Germinal center (tissue), 1 donor: ENCODE results near the gene VWA5B2.
A peak's percentile ranks its signal among the peaks of the same experiment; 100 is the strongest.

Experiments used
- DNase-seq: peaks from one replicate; pipeline ENCODE4 v3.0.0; 2012; ENCODE audit warnings: mixed read lengths, low spot score

VWA5B2 gene

DNA sequence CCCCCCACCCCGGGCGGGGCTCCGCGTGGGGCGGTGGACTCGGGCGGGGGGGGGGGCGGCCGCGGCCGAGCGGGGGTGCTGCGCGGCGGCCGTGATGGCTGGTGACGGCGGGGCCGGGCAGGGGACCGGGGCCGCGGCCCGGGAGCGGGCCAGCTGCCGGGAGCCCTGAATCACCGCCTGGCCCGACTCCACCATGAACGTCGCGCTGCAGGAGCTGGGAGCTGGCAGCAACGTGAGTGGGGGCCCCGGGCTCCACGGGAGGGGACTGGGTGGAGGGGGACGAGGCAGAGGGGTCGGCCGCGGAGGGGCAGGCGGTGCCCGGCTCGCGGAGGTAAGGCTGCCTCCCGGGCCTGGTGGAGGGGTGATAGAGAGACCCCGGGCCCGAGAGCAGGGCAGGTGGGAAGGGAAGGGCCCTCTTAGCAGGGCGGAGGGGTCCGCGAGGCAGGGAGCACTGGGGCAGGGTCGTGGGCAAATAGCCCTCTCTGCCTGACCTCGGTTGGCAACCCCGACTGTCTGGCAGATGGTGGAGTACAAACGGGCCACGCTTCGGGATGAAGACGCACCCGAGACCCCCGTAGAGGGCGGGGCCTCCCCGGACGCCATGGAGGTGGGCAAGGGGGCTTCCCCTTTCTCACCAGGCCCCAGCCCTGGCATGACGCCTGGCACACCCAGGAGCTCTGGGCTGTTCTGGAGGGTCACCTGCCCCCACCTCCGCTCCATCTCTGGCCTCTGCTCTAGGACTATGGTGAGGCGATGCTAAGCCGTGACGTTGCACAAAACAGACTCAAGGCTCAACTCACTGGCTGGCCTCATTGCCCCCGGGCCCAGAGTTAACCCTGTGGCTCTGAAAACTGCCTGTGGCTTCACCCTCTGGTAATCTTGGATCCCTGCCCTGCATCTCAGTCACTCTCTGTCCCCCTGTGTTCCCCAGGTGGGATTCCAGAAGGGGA, 46.9 kb downstream of the VWA5B2 start, which contains the start of gene ECE2:
ECE2 (plus strand) TSS at position 62 of the 950 bp plus-strand sequence; CDS start at position 194, 132 bp downstream.
- no peak for DNase-seq

DNA sequence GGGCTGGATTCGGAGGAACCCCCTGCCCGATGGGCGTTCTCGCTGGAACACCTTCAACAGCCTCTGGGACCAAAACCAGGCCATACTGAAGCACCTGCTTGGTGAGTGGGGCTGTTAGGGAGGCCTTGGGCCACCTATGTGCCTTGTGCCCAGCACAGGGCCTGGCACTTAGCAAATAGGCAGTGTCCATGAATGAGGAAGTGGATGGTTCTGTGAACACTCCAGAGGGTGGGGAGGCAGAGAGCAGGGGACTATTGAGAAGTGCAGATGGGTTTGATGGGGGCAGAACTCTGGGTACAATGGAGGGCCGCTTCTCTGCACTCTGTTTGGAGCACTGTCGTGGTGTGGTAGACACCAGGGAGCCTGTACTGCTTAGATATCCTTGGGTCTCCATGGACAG, 48.0 kb downstream of the VWA5B2 start:
- DNase-seq: no peak

DNA sequence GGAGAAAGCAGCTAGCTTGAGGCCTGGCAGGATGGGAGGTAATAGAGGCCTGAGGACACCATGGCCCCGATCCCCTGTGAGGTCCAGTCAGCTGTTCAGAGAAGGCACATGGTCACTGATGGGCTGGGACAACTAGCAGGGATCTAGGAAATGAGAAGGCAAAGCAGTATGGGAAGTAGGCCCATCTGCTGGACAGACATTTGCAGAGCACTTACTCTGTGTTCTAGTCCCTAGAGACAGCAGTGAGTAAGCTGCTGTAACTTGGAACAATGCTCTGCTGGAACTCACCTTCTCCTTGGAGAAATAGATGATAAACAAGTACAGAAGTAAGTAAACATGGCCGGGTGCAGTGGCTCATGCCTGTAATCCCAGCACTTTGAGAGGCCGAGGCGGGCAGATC, 53.6 kb downstream of the VWA5B2 start:
- DNase-seq: no peak

DNA sequence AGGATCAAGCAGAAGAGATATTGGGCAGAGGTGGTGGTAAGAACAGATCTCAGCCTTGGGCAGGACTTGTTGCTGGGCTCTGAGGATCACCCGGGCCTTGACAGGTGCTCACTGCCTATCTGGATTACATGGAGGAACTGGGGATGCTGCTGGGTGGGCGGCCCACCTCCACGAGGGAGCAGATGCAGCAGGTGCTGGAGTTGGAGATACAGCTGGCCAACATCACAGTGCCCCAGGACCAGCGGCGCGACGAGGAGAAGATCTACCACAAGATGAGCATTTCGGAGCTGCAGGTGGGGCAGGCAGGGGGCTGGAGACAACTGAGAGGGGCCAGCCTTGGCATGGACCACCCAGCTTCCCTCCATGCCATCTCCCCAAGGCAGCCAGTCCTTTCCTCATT, 54.3 kb downstream of the VWA5B2 start:
- DNase-seq: no peak

DNA sequence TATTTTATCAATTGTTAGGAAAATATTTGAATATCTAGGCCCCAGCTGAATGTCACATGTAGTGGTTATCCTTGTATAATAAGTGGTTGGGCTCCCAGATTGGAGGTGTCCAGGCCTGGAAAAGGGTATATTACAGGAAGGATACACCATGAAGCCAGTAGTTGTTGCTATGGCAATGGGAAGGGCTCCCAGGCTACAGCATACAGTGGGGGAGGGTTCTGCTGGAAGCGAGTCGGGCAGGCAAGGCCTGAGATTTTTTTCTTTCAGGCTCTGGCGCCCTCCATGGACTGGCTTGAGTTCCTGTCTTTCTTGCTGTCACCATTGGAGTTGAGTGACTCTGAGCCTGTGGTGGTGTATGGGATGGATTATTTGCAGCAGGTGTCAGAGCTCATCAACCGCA, 55.3 kb downstream of the VWA5B2 start:
- no peak for DNase-seq

DNA sequence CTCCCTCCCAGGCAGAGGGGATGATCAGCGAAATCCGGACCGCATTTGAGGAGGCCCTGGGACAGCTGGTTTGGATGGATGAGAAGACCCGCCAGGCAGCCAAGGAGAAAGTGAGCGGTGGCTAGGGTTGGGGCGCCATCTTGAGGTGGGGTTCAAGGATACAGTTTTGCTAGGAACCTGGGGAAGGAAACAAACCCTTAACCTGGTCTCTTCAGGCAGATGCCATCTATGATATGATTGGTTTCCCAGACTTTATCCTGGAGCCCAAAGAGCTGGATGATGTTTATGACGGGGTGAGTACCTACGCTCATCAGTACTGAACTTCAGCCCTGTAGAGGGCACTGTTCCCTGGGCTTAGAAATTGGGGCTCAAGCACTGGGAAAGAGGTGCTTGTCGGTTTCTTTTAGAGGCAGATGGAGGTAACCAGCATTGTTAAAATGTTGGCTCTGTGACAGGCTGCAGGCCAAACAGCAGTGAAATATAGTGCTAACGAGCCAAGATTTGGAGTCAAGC, 60.1 kb downstream of the VWA5B2 start:
- peak; percentile 64 for DNase-seq

DNA sequence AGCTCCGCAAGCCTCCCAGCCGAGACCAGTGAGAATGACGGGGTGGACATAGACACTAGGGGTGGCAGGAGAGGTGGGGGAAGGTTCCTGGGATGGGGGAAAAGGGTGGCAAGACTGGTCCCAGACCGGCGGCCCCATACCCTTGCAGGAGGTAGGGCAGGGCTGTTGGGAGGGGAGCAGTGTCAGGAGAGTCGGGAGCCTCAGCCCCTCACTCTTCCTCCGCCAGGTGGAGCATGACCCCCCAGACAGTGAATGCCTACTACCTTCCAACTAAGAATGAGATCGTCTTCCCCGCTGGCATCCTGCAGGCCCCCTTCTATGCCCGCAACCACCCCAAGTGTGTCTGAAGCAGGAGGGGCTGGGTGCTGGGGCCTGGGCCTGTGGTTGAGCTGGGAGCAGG, 60.9 kb downstream of the VWA5B2 start:
- no peak for DNase-seq

DNA sequence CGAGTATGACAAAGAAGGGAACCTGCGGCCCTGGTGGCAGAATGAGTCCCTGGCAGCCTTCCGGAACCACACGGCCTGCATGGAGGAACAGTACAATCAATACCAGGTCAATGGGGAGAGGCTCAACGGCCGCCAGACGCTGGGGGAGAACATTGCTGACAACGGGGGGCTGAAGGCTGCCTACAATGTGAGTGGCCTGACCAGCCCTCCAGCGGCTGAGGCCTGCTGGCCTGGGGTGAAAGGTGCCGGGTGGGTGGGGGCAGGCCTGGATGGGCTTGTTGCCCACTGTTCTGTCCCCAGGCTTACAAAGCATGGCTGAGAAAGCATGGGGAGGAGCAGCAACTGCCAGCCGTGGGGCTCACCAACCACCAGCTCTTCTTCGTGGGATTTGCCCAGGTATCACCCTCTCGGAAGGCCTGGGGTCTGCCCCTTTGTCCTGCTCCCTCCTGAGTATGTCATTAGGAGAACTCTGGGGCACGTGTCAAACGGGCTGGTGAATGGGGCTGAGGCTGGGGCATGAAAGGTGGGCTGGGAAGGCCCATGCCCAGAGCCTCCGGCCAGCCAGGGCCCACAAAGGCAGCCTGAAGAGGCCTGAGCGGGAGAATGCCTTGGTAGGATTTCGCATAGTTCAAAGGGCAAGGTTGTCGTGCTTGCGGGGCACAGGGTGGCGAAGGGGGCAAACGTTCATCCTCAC, 61.8 kb downstream of the VWA5B2 start:
- no peak for DNase-seq
